HG02852 (cell line): ENCODE results near the gene AUTS2.

ENCODE experiments used
- ATAC-seq: cut with Tn5 transposase; IDR thresholded peaks from one replicate; pipeline ENCODE4 v1.9.1; 2021; ENCODE audit warnings: mild to moderate bottlenecking, moderate library complexity; ENCODE audit not compliant: unreplicated experiment

The AUTS2 gene

GRCh38 chr7:69683002-69683401 lies 84.7 kb downstream of the AUTS2 start:
- ATAC-seq: no peak

DNA sequence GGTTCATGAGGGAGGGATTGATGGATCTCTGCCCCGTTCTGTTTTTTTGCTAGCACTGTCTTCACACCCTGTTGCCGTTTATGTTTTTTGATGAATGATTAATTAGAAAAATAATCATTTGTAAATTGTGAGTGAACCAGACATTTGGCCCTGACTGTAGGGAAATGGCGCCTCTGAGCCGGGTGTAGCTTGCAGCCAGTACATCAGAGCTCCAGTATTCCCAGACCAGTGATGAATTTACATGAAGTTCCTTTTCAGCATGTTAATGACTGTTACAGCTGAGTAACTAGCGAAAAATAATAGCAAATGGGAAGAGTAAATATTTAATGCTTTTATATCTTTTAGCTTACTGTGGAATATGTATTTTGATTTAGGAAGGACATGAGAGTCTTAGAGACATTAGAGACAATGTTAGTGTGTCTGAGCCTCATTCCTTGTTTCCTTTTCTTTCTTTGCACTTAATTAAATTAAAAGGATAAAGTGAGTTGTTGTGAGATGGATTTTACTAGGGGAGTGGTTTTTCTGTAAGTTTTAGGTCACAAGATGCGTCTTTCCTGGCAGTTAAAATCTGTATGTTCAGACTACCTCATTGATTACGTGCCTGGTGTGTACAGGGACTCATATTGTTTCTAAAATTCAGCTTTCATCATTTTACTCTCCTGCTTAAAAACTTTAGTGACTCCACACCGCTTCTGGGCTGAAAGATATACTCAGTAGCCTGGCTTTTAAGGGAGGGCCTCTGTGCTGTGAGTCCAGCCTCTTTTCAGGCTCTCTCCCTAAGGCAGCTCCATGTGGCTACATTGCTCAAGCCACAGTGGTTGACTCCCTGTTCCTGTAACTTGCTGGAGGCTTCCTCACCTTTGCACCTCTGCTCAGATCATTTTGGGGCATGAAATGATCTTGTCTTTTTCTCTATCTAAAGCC lies 86.4 kb downstream of the AUTS2 start:
- ATAC-seq: no peak

- no peak for ATAC-seq
Measured at GRCh38 chr7:69685293-69685631, 87.0 kb downstream of the AUTS2 start.

GRCh38 chr7:69686366-69686765 lies 88.1 kb downstream of the AUTS2 start:
- no peak for ATAC-seq

DNA sequence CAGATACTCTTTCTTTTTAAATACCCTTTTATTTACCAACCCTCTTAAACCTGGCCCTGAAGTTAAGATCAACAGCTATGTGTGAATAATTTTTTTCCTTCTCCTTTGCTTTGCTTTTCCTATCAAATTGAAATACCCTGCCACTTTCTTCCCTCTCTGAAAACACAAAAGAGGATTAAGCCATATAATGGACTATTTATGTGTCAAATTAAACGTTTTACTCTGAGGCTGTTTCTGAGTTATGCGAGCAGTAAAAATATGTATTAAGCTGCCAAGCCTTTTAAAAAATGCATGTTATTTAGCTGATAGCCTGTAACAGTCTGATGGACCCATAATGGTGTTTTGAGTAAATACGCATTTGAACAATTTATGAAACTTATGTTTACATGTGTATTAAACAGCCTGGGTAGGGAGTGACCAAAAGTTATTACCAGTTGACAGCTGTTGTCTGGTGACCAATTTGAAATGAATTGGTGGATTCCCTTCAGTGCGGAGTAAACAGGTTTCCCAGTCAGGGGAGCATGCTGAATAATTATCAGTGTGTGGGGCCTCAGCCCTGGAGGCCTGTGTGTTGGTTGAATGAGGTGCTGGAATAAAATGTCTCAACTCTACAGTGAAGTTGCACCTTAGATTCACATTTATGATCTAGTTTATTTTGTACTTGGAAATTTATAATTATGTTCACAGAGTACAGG lies 89.6 kb downstream of the AUTS2 start:
- ATAC-seq: no peak

DNA sequence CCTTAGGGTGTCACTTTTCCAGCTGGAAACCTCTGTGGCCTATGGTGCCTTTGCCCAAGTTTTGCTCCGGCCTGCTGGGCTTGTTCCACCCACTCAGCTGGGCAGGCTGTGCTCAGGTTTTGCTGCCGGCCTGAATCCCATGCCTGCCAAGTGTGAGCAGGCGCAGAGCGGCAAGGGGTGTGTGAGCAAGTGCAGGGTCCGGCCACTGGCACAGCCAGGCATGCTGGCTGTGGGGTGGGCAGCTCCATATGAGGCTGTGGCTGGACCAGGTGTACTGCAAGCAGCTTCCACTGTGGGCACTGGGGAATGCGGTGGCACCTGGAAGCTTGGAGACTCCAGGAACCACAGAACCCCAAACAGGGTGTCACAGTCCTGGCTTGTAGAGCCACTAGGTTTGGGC lies 92.1 kb downstream of the AUTS2 start:
- ATAC-seq: no peak

- no peak for ATAC-seq
Measured at GRCh38 chr7:69691327-69691726, 93.1 kb downstream of the AUTS2 start.

GRCh38 chr7:69691734-69692133 lies 93.5 kb downstream of the AUTS2 start:
- ATAC-seq: no peak

- ATAC-seq: no peak
Measured at GRCh38 chr7:69692611-69693010, 94.3 kb downstream of the AUTS2 start.

DNA sequence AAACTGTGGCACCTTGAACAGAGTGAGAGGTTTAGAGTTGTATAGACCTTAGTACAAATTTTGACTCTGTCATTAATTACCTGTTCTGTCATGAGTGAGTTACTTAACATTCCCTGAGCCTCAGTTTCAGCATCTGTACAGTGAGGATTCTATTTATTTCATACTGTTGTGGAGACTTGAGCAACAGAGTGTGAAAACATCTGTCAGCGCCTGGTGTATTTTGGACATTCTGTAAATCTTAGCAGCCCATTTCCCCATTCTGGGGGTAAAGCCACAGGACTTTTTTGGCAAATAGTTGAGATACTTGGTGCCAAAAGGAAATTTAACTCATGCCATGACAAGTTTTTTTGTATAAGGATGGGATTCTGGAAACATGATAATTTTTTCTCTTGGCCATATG lies 94.8 kb downstream of the AUTS2 start:
- ATAC-seq: no peak

GRCh38 chr7:69696054-69696591 lies 97.8 kb downstream of the AUTS2 start:
- peak; percentile 91 for ATAC-seq

DNA sequence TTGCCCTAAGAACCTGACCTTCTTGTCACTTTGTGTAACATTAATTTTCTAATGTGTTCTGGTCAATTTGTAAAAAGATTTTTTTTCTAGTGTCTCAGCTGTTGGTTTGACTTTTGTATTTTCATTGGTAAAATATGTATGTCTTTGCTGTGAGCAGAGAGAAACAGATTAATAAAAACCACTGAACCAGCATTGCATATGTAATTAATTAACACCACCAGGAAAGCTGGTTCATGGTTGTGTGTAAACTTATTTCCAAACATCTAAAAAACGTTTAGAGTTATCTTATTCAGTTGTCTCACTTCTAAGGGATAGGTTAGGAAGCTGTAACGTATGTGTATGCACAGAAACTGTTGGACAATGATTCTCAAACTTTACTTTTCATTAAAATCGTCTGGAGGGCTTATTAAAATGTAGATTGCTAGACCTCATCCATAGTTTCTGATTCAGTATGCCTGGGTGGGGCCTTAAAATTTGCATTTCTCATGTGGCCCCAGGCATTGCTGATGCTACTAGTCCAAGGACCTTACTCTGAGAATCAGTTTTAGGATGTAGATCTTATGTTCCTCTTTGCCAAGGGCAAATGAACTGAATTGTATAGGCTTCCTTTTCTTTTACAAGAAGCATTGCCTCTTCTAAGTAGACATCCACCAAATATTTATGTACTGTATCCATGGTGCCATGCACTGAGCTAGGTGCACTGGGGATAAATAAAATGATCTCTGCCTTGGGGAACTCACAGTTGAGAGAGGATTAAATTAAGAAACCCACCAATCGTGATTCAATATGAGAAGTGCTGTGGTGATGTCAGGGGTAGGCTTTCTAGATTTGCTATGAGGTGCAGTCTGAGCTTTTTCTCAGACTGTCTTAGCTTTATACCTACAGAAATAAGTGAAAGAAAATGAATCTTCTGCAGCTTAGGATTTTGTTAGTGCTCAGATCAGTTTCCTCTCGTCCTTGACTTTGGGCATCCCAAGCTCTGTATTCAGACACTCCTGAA lies 98.7 kb downstream of the AUTS2 start:
- no peak for ATAC-seq

DNA sequence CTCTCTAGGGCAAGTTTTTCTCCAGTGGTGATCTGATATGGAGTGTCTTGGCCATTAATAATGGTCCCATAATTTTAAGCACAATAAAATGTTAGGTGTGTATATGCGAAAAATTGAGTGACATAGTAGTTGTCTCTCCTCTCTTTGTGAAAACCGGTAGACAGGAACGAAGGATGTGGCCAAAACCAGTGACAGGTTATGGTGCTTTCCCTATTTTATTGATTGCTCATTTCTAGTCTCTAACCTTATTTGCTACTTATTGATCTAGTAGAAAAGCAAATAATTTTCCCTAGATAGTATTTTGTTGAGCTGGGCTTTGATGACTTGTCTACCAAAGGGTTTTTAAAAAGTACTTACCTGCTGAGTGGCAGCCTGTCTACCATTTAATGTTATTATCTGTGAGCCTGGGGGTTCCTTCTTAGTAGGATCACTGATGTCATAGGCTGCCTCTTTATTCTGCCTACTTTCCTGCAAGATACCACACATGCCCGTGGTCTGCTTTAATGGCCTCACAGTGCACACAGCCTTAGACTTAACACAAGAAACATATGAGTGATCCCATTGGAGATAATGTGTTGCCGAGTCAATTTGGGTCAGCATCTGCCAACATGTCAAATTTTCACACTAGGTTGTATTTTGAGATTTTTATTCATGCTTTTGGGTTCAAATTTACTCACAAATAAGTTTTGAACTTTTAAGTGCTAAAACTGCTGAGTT lies 100.0 kb downstream of the AUTS2 start:
- ATAC-seq: no peak

DNA sequence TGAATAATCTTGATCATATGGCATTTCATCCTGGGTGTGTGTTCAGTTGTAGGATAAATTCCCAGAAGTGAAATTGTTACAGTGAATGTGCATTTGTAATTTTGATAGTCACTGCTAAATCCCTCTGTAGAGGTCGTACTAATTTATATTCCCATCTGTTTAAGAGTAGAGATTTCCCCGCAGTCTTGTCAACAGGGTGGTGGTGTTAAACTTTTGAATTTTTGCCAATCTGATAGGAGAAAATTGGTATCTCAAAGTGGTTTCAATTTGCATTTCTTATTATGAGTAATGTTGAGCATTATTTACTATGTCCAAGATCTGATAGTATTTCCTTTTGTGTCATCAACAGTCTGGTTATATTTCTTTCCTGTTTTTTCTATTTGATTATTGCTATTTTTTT lies 101.7 kb downstream of the AUTS2 start:
- ATAC-seq: no peak

DNA sequence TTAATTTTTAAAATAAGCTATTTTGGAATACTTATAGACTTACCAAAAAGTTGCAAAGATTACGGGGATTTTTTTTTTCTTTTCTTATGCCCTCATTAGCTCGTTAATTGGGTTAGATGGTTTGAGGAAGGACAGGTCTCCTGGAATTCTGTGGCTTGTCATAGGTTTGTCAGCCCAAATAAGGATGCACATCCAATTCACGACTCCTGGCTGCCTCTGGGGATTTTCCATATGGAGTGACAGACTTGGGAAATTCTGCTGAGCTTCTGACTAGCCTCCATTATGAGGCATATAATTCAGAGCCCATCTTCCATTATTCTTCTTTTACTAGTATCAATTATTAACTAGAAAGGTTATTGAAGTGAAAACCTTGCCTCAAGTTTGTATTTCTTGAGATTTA lies 102.1 kb downstream of the AUTS2 start:
- no peak for ATAC-seq

GRCh38 chr7:69701288-69701687 lies 103.0 kb downstream of the AUTS2 start:
- no peak for ATAC-seq

GRCh38 chr7:69702357-69702756 lies 104.1 kb downstream of the AUTS2 start:
- ATAC-seq: no peak

DNA sequence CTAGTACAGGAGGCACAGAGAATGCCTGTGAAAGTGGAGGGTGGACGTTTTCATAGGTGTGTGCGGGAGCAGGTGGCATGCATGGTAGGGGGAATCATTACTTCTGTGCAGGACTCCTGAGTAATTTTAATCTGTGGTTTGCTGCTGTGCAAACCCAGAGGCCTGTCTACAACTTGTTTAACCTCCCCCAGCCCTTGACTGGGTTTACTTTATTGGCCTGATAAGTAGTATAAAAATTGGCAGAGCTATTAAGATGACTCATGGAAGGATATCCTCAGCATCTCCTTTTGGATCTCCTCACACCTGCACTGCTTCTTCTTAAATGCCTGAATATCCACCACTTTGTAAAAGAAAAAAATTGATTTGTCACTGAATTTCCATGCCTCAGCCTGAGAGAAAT lies 104.8 kb downstream of the AUTS2 start:
- no peak for ATAC-seq

- no peak for ATAC-seq
Measured at GRCh38 chr7:69706070-69706469, 107.8 kb downstream of the AUTS2 start.

GRCh38 chr7:69708857-69709256 lies 110.6 kb downstream of the AUTS2 start:
- no peak for ATAC-seq
